Fibroblast of the aortic adventitia (primary cell): Measurements from ENCODE around the gene FBXO9. TPM values are rescaled to one million over a fixed set of nuclear protein-coding genes. Genes with fewer than 3 reads are reported as not detected.

Source experiments
- DNase-seq: peaks from one replicate; pipeline ENCODE4 v3.0.0-alpha.2; 2010; ENCODE audit warnings: low read depth
- H3K4me3 ChIP-seq: 2 replicates; pipeline ENCODE4 v1.5.1; 2011; ENCODE audit warnings: low read depth, mild to moderate bottlenecking, control low read depth, low read length, moderate library complexity
- total RNA-seq: library from RNA; depleted of rRNA; stranded (reverse); fragments of >200 nt; gene quantifications from 2 replicates; pipeline ENCODE4 v1.2.3, GENCODE V29; 2012; ENCODE audit warnings: low replicate concordance
- TF ChIP-seq, protein P1 (sequence below): IDR thresholded peaks from 2 replicates; pipeline ENCODE4 v1.5.1; 2011; ENCODE audit warnings: mild to moderate bottlenecking, low read length, control low read depth, inconsistent platforms; ENCODE audit not compliant: insufficient read depth

Gene FBXO9
- total RNA-seq, 1 donor, result 45.1 TPM

DNA sequence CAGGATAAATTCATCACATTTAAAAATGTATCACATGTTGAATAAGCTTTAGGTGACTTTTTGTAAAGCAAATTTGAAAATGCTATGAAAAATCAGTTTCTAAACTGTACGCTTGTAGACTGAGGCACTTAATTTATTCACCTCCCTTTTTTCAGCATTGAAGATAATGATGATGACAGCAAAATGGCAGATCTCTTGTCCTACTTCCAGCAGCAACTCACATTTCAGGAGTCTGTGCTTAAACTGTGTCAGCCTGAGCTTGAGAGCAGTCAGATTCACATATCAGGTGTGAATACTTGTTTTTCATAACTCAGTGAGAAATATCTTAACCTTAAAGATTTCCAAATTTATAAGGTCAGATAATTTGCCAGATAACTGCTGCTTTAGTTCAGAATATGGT lies 15.6 kb downstream of the FBXO9 start:
- TF ChIP-seq, protein P1, sequence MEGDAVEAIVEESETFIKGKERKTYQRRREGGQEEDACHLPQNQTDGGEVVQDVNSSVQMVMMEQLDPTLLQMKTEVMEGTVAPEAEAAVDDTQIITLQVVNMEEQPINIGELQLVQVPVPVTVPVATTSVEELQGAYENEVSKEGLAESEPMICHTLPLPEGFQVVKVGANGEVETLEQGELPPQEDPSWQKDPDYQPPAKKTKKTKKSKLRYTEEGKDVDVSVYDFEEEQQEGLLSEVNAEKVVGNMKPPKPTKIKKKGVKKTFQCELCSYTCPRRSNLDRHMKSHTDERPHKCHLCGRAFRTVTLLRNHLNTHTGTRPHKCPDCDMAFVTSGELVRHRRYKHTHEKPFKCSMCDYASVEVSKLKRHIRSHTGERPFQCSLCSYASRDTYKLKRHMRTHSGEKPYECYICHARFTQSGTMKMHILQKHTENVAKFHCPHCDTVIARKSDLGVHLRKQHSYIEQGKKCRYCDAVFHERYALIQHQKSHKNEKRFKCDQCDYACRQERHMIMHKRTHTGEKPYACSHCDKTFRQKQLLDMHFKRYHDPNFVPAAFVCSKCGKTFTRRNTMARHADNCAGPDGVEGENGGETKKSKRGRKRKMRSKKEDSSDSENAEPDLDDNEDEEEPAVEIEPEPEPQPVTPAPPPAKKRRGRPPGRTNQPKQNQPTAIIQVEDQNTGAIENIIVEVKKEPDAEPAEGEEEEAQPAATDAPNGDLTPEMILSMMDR, result no peak
- no peak overlapping the region for H3K4me3 ChIP-seq
- no peak for DNase-seq

DNA sequence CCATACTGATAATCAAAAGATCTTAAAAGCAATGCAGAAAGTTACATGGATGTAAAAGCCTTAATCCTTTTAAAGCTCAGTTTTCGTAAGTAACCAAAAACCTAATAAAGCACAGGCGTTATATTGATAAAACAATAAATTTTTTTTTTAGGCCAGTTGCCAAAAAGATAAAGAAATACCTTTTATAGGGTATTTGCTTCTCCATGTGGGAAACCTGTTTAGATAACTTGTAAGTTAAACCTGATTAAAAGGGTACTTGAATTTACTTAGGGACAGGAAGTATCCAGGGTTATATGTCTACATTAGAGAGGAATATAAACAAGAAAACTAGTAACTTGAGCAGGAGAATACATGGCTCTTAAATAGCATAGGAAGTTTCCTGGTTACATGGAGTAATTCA lies 21.1 kb downstream of the FBXO9 start:
- no peak overlapping the region for H3K4me3 ChIP-seq
- DNase-seq, result no peak
- TF ChIP-seq, protein P1, result no peak

DNA sequence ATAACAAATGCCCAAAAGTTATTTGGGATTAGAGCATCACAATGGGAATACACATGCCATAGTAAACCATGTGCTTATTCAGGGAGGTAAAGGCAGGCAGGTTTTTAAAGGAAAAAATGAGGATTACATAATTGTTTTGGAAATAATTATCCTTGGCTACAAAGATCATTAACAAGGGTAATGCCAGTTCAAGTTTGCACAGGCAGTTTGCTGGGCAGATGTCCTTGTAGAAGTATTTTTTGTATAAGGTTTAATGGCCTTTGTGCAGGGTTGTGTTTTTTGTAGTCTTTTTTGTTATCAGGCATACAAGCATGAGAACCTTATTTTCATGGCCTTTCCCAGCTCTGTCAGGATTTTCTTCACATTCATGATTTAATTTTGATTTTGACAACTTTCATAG lies 24.7 kb downstream of the FBXO9 start:
- no peak for DNase-seq
- H3K4me3 ChIP-seq, result no peak overlapping the region
- TF ChIP-seq, protein P1, result no peak

DNA sequence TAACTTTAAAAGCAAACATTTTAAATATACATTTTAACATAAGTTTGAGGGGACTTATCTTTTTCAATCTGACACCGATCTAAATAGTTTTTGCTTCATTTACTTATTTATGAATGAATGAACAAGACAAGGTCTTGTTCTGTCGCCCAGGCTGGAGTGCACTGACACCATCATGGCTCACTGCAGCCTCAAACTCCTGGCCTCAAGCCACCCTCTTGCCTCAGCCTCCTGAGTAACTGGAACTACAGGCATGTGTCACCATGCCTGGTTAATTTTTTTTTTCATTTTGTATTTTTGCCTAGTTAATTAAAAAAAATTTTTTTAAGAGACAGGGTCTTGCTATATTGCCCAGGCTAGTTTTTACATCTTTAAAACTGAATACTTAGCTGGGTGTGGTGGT lies 25.4 kb downstream of the FBXO9 start:
- TF ChIP-seq, protein P1, result no peak
- peak; percentile 33 for DNase-seq

DNA sequence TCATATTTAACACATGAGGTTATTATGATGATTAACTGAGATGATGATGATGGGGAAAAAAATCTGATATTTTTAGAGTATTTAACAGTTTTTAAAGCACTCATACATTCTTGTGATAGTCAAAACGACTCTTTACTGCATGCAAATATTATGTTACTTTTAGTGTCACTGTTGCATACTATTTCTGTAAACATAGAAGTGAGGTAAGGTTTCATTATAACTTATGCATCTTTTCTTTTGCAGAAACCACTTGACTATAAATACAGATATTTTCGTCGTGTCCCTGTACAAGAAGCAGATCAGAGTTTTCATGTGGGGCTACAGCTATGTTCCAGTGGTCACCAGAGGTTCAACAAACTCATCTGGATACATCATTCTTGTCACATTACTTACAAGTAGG lies 30.1 kb downstream of the FBXO9 start:
- no peak for DNase-seq
- H3K4me3 ChIP-seq, result no peak overlapping the region
- TF ChIP-seq, protein P1, result no peak

More for the DNA sequence above, 25.4 kb downstream of the FBXO9 start:
- H3K4me3 ChIP-seq, result no peak overlapping the region

DNA sequence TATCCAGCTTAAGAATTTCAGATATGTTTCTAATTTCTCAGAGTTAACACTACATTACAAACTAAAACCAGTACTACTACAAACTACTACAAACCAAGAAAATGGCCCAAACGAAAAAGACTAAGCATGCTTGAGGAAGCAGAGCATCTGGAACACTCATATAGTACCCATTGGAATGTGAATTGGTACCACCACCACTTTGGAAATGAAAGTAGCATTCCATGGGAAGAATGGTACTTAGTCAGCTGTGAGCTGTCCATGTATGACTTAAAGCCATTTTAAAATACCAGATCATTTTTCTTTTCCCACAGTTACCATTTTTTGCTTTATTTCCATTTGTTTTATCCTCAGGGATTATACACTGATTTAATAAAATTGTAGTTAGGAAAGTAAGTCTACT lies 30.5 kb downstream of the FBXO9 start:
- no peak overlapping the region for H3K4me3 ChIP-seq
- TF ChIP-seq, protein P1, result no peak
- peak; percentile 5 for DNase-seq

DNA sequence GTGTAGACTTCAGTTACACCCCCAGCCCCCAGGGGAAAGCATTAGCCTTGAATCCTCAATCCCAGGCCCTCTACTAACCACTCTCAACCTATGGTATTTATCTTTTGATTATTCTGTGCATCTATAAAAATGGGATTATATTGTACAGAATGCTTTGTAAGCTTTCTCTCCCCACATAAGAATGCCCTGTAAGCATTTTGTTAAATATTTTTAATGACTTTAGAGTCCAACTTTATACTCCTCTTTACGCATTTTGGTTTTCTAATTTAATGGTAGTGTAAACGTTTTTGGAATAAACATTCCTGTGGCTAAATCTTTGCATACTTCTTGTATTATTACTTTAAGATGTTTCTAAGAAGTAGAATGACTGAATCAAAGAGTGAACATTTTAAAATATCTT lies 35.4 kb downstream of the FBXO9 start:
- no peak overlapping the region for H3K4me3 ChIP-seq
- TF ChIP-seq, protein P1, result no peak
- no peak for DNase-seq
